Uterus (tissue), 4 donors: ENCODE results near the gene HLA-DQB1. TPM values are rescaled to one million over a fixed set of nuclear protein-coding genes. Genes with fewer than 3 reads are reported as not detected.
A peak's percentile ranks its signal among the peaks of the same experiment; 100 is the strongest.
"Not testable (repeated sequence)": the region's sequence is repeated elsewhere in the genome, so short reads cannot be mapped to it uniquely, and the experiment has no call there.

ENCODE experiments used
- DNase-seq, 2 donors: peaks; one replicate each; pipeline ENCODE4 v3.0.0-alpha.2; 2019 to 2020
- H3K27ac ChIP-seq, 2 donors: fragments of 200-600 bp; sonication (generic); 1 replicate in 1 of 2; 2 replicates in 1 of 2; pipeline ENCODE4 v1.5.1; 2016 to 2018
- H3K27me3 ChIP-seq, 2 donors: fragments of 200-600 bp; sonication (generic); one replicate each; pipeline ENCODE4 v1.5.1; 2018 to 2019; ENCODE audit warnings: control low read depth in 1 of 2
- H3K36me3 ChIP-seq, 2 donors: fragments of 200-600 bp; sonication (generic); one replicate each; pipeline ENCODE4 v1.5.1; 2019; ENCODE audit warnings: control low read depth in 1 of 2
- H3K4me1 ChIP-seq, 2 donors: fragments of 200-600 bp; sonication (generic); one replicate each; pipeline ENCODE4 v1.5.1; 2018 to 2019; ENCODE audit warnings: control low read depth in 1 of 2
- H3K4me3 ChIP-seq, 2 donors: fragments of 200-600 bp; sonication (generic); 1 replicate in 1 of 2; 2 replicates in 1 of 2; pipeline ENCODE4 v1.5.1; 2018 to 2019; ENCODE audit warnings: mild to moderate bottlenecking in 1 of 2
- H3K9me3 ChIP-seq, 2 donors: fragments of 200-600 bp; sonication (generic); one replicate each; pipeline ENCODE4 v1.5.1; 2019; ENCODE audit warnings: control low read depth in 1 of 2
- CTCF ChIP-seq, 4 experiments: fragments of 200-600 bp in 2 of 4; fragments of 450-650 bp in 2 of 4; sonication (generic) in 2 of 4; IDR thresholded peaks; one replicate each; pipeline ENCODE4 v1.5.1; 2016 to 2019; ENCODE audit warnings: antibody characterized with exemption in 4 of 4, mild to moderate bottlenecking in 2 of 4, moderate library complexity in 1 of 4
- POLR2A ChIP-seq, 2 donors: fragments of 450-650 bp; IDR thresholded peaks; one replicate each; pipeline ENCODE4 v1.6.1; 2016; ENCODE audit warnings: antibody characterized with exemption in 2 of 2, mild to moderate bottlenecking in 1 of 2, moderate library complexity in 1 of 2
- intact Hi-C: fragments of 100-400 bp; cut with DNase I; formaldehyde crosslinking; loops from one replicate; pipeline ENCODE4 v1.15.1; 2023; ENCODE audit warnings: low total_unique reads
- total RNA-seq, 4 donors: library from RNA; depleted of rRNA in 3 of 4; stranded (reverse); fragments of >200 nt in 3 of 4; gene quantifications; one replicate each; pipeline versions ENCODE4 v1.1.0 to v1.2.4, GENCODE V29; 2014 to 2023
- donor health status: DM: yes; HTN: yes; CAD: no.

The HLA-DQB1 gene
- total RNA-seq, 4 donors from 2014 or later, result 4.9 to 31.2 (median 17.9) TPM; not detected in 1

GRCh38 chr6:32635526-32636123, 30.8 kb downstream of the HLA-DQB1 start:
- TF ChIP-seq CTCF (IDR thresholded peaks at IDR 0.05), result no peak
- TF ChIP-seq POLR2A (IDR thresholded peaks at IDR 0.05), result no peak
- Histone ChIP-seq H3K4me3 (no peak overlapping the region), H3K27me3 (no peaks in the 10 kb centered on the region), H3K36me3 (no peaks in the 10 kb centered on the region), H3K4me1 (no peaks in the 10 kb centered on the region), H3K9me3 (no peaks in the 10 kb centered on the region), H3K27ac (no peak overlapping the region)
- DNase-seq, result no peak
- intact Hi-C loops, result no loop called here

GRCh38 chr6:32629793-32630192, 36.7 kb downstream of the HLA-DQB1 start:
- H3K4me3 ChIP-seq, H3K9me3 ChIP-seq, intact Hi-C loops, DNase-seq, H3K27me3 ChIP-seq, H3K27ac ChIP-seq, H3K36me3 ChIP-seq, H3K4me1 ChIP-seq: not testable (repeated sequence)

- Histone ChIP-seq H3K9me3 (no peaks in the 10 kb centered on the region), H3K4me3 (no peak overlapping the region), H3K27ac (no peak overlapping the region), H3K27me3 (no peaks in the 10 kb centered on the region), H3K4me1 (no peaks in the 10 kb centered on the region), H3K36me3 (no peaks in the 10 kb centered on the region)
- DNase-seq, result peak in 1 of 2 donors; percentile 22
- TF ChIP-seq POLR2A (IDR thresholded peaks at IDR 0.05) (peak in 1 of 2 donors; percentile 48), CTCF (IDR thresholded peaks at IDR 0.05) (no peak)
- intact Hi-C loops, result no loop called here
These were observed 38.6 kb downstream of the HLA-DQB1 start for GRCh38 chr6:32627831-32628230.

- no peaks in the 10 kb centered on the region for H3K27me3 ChIP-seq
- no peak overlapping the region for H3K27ac ChIP-seq
- no peaks in the 10 kb centered on the region for H3K4me1 ChIP-seq
- no peaks in the 10 kb centered on the region for H3K9me3 ChIP-seq
- H3K36me3 ChIP-seq, result no peaks in the 10 kb centered on the region
- H3K4me3 ChIP-seq, result no peak overlapping the region
- TF ChIP-seq CTCF (IDR thresholded peaks at IDR 0.05), result no peak
- TF ChIP-seq POLR2A (IDR thresholded peaks at IDR 0.05), result no peak
- DNase-seq, result no peak
- intact Hi-C loops, result no loop called here
These were observed 39.2 kb downstream of the HLA-DQB1 start for GRCh38 chr6:32627249-32627648.

- Histone ChIP-seq H3K9me3 (no peaks in the 10 kb centered on the region), H3K27me3 (no peaks in the 10 kb centered on the region), H3K4me3 (no peak overlapping the region), H3K36me3 (no peaks in the 10 kb centered on the region), H3K27ac (no peak overlapping the region), H3K4me1 (no peaks in the 10 kb centered on the region)
- no peak for DNase-seq
- TF ChIP-seq CTCF (IDR thresholded peaks at IDR 0.05), result no peak
- TF ChIP-seq POLR2A (IDR thresholded peaks at IDR 0.05), result no peak
- intact Hi-C loops, result no loop called here
These were observed 41.3 kb downstream of the HLA-DQB1 start for GRCh38 chr6:32625137-32625536.

- TF ChIP-seq CTCF (IDR thresholded peaks at IDR 0.05) (no peak), POLR2A (IDR thresholded peaks at IDR 0.05) (no peak)
- Histone ChIP-seq H3K36me3 (no peaks in the 10 kb centered on the region), H3K27me3 (no peaks in the 10 kb centered on the region), H3K9me3 (no peaks in the 10 kb centered on the region), H3K4me1 (no peaks in the 10 kb centered on the region), H3K27ac (no peak overlapping the region), H3K4me3 (no peak overlapping the region)
- intact Hi-C loops, result no loop called here
- DNase-seq, result no peak
These were observed 41.9 kb downstream of the HLA-DQB1 start for GRCh38 chr6:32624565-32624964.
